Measurements from ENCODE around the gene THSD4. TPM values are rescaled to one million over a fixed set of nuclear protein-coding genes. Genes with fewer than 3 reads are reported as not detected.
"Not testable (repeated sequence)": the region's sequence is repeated elsewhere in the genome, so short reads cannot be mapped to it uniquely, and the experiment has no call there.

Gene THSD4
- total RNA-seq, 1 experiment from 2014 or later, result 24.2 TPM

DNA sequence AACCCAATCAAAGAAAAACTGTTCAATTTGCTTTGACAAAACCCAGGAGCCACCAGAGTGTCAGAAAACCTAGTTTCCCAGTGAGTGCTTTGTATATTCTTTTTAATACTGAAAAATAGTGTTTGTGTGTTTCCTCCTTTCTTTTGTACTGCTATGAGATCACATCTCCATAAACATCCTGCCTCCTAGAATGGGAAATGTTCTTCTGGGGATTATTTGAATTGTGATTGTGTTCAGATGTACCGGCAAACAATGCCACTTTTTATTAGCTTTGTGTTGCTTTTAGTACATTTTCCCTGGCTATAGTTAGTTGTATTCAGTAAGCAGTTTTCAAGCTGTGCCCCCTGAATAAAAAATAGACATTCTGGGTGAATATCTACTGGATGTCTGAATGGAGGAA, 547.0 kb downstream of the THSD4 start:
- no peaks in the 10 kb centered on the region for H3K27me3 Mint-ChIP-seq (ENCODE audit: unreplicated experiment)
- TF ChIP-seq, protein P1, sequence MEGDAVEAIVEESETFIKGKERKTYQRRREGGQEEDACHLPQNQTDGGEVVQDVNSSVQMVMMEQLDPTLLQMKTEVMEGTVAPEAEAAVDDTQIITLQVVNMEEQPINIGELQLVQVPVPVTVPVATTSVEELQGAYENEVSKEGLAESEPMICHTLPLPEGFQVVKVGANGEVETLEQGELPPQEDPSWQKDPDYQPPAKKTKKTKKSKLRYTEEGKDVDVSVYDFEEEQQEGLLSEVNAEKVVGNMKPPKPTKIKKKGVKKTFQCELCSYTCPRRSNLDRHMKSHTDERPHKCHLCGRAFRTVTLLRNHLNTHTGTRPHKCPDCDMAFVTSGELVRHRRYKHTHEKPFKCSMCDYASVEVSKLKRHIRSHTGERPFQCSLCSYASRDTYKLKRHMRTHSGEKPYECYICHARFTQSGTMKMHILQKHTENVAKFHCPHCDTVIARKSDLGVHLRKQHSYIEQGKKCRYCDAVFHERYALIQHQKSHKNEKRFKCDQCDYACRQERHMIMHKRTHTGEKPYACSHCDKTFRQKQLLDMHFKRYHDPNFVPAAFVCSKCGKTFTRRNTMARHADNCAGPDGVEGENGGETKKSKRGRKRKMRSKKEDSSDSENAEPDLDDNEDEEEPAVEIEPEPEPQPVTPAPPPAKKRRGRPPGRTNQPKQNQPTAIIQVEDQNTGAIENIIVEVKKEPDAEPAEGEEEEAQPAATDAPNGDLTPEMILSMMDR (IDR thresholded peaks at IDR 0.05; ENCODE audit: unreplicated experiment), result no peak
- H3K9me3 Mint-ChIP-seq (ENCODE audit: low read depth, unreplicated experiment), result peaks cover 2% of the 10 kb centered on the region
- H3K4me1 Mint-ChIP-seq (ENCODE audit: low read depth, unreplicated experiment), result peaks cover 32% of the 10 kb centered on the region
- no peak overlapping the region for H3K27ac Mint-ChIP-seq (ENCODE audit: unreplicated experiment)
- intact Hi-C loops (cut with micrococcal nuclease; ENCODE audit: unreplicated experiment), result no loop called here
- DNase-seq, result no peak
- CTCF ChIA-PET, result no interaction called here
- no peaks in the 10 kb centered on the region for H3K36me3 Mint-ChIP-seq (ENCODE audit: insufficient read depth, unreplicated experiment)
- BruUV-seq (replicated peaks), result no TSS peak
- no peak overlapping the region for H3K4me3 Mint-ChIP-seq (ENCODE audit: low read depth, unreplicated experiment)

DNA sequence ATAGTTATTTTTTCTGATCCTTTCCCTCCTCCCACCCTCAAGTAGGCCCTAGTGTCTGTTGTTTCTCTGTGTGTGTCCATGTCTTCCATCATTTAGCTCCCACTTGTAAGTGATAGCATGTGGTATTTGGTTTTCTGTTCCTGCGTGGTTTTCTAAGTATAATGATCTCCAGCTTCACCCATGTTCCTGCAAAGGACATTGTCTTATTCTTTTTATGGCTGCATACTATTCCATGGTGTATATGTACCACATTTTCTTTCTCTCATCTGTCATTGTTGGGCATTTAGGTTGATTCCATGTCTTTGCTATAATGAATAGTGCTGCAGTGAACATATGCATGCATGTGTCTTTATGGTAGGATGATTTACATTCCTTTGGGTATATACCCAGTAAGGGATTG, 549.4 kb downstream of the THSD4 start:
- intact Hi-C loops (cut with micrococcal nuclease; ENCODE audit: unreplicated experiment), result no loop called here
- peaks cover 2% of the 10 kb centered on the region for H3K9me3 Mint-ChIP-seq (ENCODE audit: low read depth, unreplicated experiment)

DNA sequence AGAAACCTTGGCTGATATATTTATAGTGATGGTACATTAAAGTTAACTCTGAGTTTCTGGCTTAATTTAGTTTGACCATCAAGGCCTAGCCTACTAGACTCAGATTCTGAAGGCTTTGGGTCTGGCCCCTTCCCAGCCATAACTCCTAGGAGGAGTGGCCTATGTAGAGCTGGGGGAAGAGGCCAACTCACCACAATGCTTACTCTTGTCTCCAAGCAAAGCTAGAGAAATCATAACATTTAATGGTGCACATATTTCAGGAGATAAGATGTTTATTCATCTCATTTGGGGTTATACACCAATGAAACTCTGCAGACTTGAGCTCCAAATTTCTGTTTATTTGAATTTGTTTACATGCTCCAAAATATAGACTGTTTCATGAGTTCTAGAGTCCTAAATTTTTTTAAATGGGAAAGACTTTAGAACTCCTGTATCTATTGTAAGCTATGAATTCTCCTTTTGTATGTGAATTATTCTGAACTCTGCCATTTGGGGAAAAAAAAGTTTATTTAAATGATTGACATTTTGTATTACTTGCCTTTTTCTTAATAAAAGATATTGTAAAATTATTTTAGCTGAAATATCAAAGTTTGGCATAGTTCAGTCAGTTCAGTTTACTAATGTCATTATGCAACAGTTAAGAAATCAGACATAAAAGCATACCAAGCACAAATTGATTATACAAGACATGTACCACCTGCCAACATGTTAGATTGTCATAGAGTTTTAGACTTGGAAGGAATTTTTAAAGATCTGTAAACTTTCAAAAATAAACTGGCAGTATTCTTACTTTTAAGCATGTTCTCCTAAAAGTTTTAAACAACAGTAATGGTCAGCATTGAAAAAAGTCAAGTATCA, 551.7 kb downstream of the THSD4 start:
- Mint-ChIP-seq H3K9me3 (ENCODE audit: low read depth, unreplicated experiment) (peaks cover 2% of the 10 kb centered on the region), H3K27ac (ENCODE audit: unreplicated experiment) (no peak overlapping the region), H3K36me3 (ENCODE audit: insufficient read depth, unreplicated experiment) (no peaks in the 10 kb centered on the region), H3K27me3 (ENCODE audit: unreplicated experiment) (no peaks in the 10 kb centered on the region), H3K4me3 (ENCODE audit: low read depth, unreplicated experiment) (no peak overlapping the region), H3K4me1 (ENCODE audit: low read depth, unreplicated experiment) (no peaks in the 10 kb centered on the region)
- intact Hi-C loops (cut with micrococcal nuclease; ENCODE audit: unreplicated experiment), result no loop called here
- DNase-seq, result no peak
- BruUV-seq (replicated peaks), result no TSS peak
- CTCF ChIA-PET, result no interaction called here
- TF ChIP-seq, protein P1 (IDR thresholded peaks at IDR 0.05; ENCODE audit: unreplicated experiment), result no peak

More for the DNA sequence above, 549.4 kb downstream of the THSD4 start:
- H3K4me1 Mint-ChIP-seq (ENCODE audit: low read depth, unreplicated experiment), result peaks cover 18% of the 10 kb centered on the region
- BruUV-seq (replicated peaks), result no TSS peak
- no peak overlapping the region for H3K4me3 Mint-ChIP-seq (ENCODE audit: low read depth, unreplicated experiment)
- no peaks in the 10 kb centered on the region for H3K27me3 Mint-ChIP-seq (ENCODE audit: unreplicated experiment)
- no peaks in the 10 kb centered on the region for H3K36me3 Mint-ChIP-seq (ENCODE audit: insufficient read depth, unreplicated experiment)
- H3K27ac Mint-ChIP-seq (ENCODE audit: unreplicated experiment), result no peak overlapping the region
- CTCF ChIA-PET, result no interaction called here
- TF ChIP-seq, protein P1 (IDR thresholded peaks at IDR 0.05; ENCODE audit: unreplicated experiment), result no peak
- DNase-seq, result no peak

DNA sequence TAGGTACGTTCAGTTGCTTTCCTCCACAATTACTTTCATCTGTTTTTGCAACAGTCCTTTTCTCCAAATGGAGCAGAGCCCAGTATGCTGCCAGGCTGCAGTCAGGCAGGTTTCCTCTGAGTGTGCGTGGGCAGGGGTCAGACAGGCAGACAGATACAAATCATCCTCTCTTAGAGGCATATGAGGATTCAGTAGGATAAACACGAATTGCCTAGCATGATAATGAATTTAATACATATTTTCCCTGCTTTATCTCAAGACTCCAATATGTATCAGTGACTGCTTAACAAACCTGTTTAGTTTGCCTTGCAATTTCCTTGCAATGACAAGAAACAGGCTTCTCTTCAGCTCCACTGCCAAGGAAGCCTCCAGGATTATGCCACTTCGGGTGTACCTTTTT, 554.4 kb downstream of the THSD4 start:
- DNase-seq, result no peak
- Mint-ChIP-seq H3K4me3 (ENCODE audit: low read depth, unreplicated experiment) (no peak overlapping the region), H3K27me3 (ENCODE audit: unreplicated experiment) (no peaks in the 10 kb centered on the region), H3K27ac (ENCODE audit: unreplicated experiment) (no peak overlapping the region), H3K9me3 (ENCODE audit: low read depth, unreplicated experiment) (peaks cover 2% of the 10 kb centered on the region), H3K36me3 (ENCODE audit: insufficient read depth, unreplicated experiment) (no peaks in the 10 kb centered on the region), H3K4me1 (ENCODE audit: low read depth, unreplicated experiment) (no peaks in the 10 kb centered on the region)
- no TSS peak for BruUV-seq (replicated peaks)
- intact Hi-C loops (cut with micrococcal nuclease; ENCODE audit: unreplicated experiment), result no loop called here
- TF ChIP-seq, protein P1 (IDR thresholded peaks at IDR 0.05; ENCODE audit: unreplicated experiment), result no peak
- CTCF ChIA-PET, result no interaction called here

DNA sequence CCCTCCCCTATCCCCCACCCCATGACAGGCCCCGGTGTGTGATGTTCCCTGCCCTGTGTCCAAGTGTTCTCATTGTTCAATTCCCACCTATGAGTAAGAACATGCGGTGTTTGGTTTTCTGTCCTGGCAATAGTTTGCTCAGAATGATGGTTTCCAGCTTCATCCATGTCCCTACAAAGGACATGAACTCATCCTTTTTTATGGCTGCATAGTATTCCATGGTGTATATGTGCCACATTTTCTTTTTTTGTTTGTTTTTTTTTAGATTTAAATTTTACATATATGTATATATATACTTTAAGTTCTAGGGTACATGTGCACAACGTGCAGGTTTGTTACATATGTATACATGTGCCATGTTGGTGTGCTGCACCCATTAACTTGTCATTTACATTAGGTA, 555.0 kb downstream of the THSD4 start:
- H3K4me1 Mint-ChIP-seq (ENCODE audit: low read depth, unreplicated experiment); H3K36me3 Mint-ChIP-seq (ENCODE audit: insufficient read depth, unreplicated experiment); BruUV-seq (replicated peaks); H3K27ac Mint-ChIP-seq (ENCODE audit: unreplicated experiment); CTCF ChIA-PET; H3K27me3 Mint-ChIP-seq (ENCODE audit: unreplicated experiment); H3K9me3 Mint-ChIP-seq (ENCODE audit: low read depth, unreplicated experiment); intact Hi-C loops (cut with micrococcal nuclease; ENCODE audit: unreplicated experiment); DNase-seq; H3K4me3 Mint-ChIP-seq (ENCODE audit: low read depth, unreplicated experiment): not testable (repeated sequence)
